Vagina (tissue), 2 donors: Measurements from ENCODE around the gene PARK7. TPM values are rescaled to one million over a fixed set of nuclear protein-coding genes. Genes with fewer than 3 reads are reported as not detected.

Experiments
- DNase-seq, 2 donors: peaks; one replicate each; pipeline ENCODE4 v3.0.0-alpha.2; 2017; ENCODE audit errors: extremely low spot score in 2 of 2
- H3K27ac ChIP-seq: fragments of 200-600 bp; sonication (generic); one replicate; pipeline ENCODE4 v1.5.1; 2019
- H3K27me3 ChIP-seq: fragments of 200-600 bp; sonication (generic); one replicate; pipeline ENCODE4 v1.5.1; 2019
- H3K36me3 ChIP-seq, 2 donors: fragments of 200-600 bp; sonication (generic); one replicate each; pipeline ENCODE4 v1.5.1; 2017 to 2019
- H3K4me1 ChIP-seq: fragments of 200-600 bp; sonication (generic); one replicate; pipeline ENCODE4 v1.5.1; 2019
- H3K4me3 ChIP-seq, 2 donors: fragments of 200-600 bp; sonication (generic); 1 replicate in 1 of 2; 2 replicates in 1 of 2; pipeline ENCODE4 v1.5.1; 2016 to 2019
- H3K9me3 ChIP-seq: fragments of 200-600 bp; sonication (generic); one replicate; pipeline ENCODE4 v1.5.1; 2019
- CTCF ChIP-seq, 3 experiments: fragments of 450-650 bp in 2 of 3; fragments of 200-600 bp in 1 of 3; sonication (generic) in 1 of 3; IDR thresholded peaks; one replicate each; pipeline ENCODE4 v1.5.1; 2017 to 2019; ENCODE audit warnings: antibody characterized with exemption in 3 of 3, mild to moderate bottlenecking in 2 of 3, moderate library complexity in 2 of 3
- POLR2A ChIP-seq, 2 donors: fragments of 450-650 bp; IDR thresholded peaks; one replicate each; pipeline ENCODE4 v1.6.1; 2017; ENCODE audit warnings: antibody characterized with exemption in 2 of 2, mild to moderate bottlenecking in 2 of 2, moderate library complexity in 2 of 2
- POLR2AphosphoS5 ChIP-seq, 2 donors: sonication (generic); formaldehyde crosslinking; IDR thresholded peaks; one replicate each; pipeline ENCODE4 v1.9.0; 2017; ENCODE audit warnings: antibody characterized with exemption in 2 of 2, mild to moderate bottlenecking in 2 of 2, low read depth in 1 of 2; ENCODE audit not compliant: insufficient read depth in 1 of 2
- intact Hi-C: fragments of 100-400 bp; cut with DNase I; formaldehyde crosslinking; loops from one replicate; pipeline ENCODE4 v1.15.1; 2023
- total RNA-seq: library from RNA; depleted of rRNA; stranded (reverse); fragments of >200 nt; gene quantifications from one replicate; pipeline ENCODE4 v1.2.3, GENCODE V29; 2016

Gene PARK7
- total RNA-seq, 1 donor from 2014 or later: 119 TPM

DNA sequence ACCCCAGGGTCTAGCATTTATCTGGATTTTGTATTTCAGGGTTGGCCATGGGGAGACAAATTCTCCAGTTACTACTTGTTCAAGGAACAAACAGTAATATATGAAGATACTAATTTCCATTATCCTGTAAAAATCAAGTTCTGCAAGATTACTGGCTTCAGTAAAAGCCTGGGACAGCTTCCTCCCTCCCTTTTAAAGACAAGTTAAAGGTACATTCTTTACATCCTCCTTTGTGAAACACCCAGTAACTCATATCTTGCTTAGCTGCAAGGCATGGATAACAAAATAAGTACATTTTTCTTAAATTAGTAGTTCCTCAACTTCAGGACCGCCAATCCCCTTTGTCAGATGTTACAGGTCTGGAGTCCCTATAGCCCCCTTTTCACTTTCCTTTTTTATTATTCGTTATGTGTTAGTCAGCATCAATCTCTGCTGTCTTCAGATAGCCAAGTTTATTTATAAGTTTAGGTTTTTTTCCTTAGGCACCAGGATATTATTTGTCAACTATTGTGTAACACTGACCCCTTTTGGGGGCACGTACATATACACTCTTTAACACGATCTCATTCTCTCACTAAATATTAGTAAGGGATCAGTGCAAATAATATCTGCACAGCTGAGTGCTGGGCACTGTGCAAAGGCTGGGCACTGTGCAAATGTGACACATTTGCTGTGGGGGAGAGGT, 54.8 kb downstream of the PARK7 start:
- Histone ChIP-seq H3K27ac (peak overlapping the region; percentile 28), H3K4me1 (peaks cover 58% of the 10 kb centered on the region), H3K4me3 (no peak overlapping the region), H3K36me3 (peaks cover 0 to 30% of the 10 kb centered on the region in 2 donors), H3K27me3 (no peaks in the 10 kb centered on the region), H3K9me3 (no peaks in the 10 kb centered on the region)
- intact Hi-C loops: no loop called here
- DNase-seq: no peak
- TF ChIP-seq POLR2AphosphoS5 (IDR thresholded peaks at IDR 0.05; ENCODE audit: insufficient read depth in 1 of 2, low read depth in 1 of 2): no peak

- TF ChIP-seq POLR2A (IDR thresholded peaks at IDR 0.05) (no peak), POLR2AphosphoS5 (IDR thresholded peaks at IDR 0.05; ENCODE audit: insufficient read depth in 1 of 2, low read depth in 1 of 2) (no peak), CTCF (IDR thresholded peaks at IDR 0.05) (no peak)
- peaks cover 0 to 25% of the 10 kb centered on the region in 2 donors for H3K36me3 ChIP-seq
- no peaks in the 10 kb centered on the region for H3K9me3 ChIP-seq
- H3K4me3 ChIP-seq: no peak overlapping the region
- H3K27ac ChIP-seq: peak overlapping the region; percentile 28
- intact Hi-C loops: no loop called here
- no peak for DNase-seq
- no peaks in the 10 kb centered on the region for H3K27me3 ChIP-seq
- H3K4me1 ChIP-seq: peaks cover 63% of the 10 kb centered on the region
These were observed 55.4 kb downstream of the PARK7 start for GRCh38 chr1:8016895-8017241.

GRCh38 chr1:8017495-8018197, 56.1 kb downstream of the PARK7 start:
- intact Hi-C loops: no loop called here
- Histone ChIP-seq H3K27me3 (no peaks in the 10 kb centered on the region), H3K27ac (peak overlapping the region; percentile 28), H3K4me1 (peaks cover 71% of the 10 kb centered on the region), H3K36me3 (peaks cover 0 to 17% of the 10 kb centered on the region in 2 donors), H3K9me3 (no peaks in the 10 kb centered on the region), H3K4me3 (no peak overlapping the region)
- TF ChIP-seq POLR2A (IDR thresholded peaks at IDR 0.05) (no peak), POLR2AphosphoS5 (IDR thresholded peaks at IDR 0.05; ENCODE audit: insufficient read depth in 1 of 2, low read depth in 1 of 2) (peak in 1 of 2 donors; percentile 74)
- peak in 1 of 2 donors; percentile 87 for DNase-seq

DNA sequence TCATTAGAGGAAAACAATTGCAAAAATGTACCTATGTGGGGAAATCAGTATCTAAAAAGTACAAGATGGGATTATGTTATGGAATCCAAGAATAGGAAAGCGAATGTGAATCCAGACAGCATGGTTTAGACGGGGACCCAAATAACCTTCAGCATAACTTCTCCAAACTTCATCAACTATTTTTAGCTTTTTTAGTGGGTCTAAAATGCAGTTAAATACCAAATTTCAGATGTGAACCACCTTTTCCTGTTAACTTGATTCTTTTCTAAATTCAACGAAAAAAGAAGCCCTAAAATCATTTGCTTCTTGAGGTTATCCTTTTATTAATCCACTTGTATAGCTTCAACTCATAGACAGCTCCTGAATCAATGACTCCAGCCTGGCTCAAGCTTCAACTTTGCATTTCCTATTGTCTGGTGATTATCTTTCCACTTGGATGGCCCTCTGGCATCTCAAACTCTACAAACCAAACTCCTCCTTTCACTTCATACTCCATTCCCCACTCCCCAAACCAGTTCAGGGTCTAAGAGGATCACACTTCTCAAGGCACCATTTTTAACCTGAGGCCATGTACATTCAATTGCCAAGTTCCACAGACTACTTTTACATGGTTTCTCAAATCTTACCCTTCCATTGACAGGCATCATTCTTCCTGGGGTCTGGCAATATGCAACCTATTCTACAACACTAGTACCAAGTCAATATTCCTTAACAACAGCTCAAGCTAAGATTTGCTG, 57.1 kb downstream of the PARK7 start:
- TF ChIP-seq POLR2A (IDR thresholded peaks at IDR 0.05) (no peak), POLR2AphosphoS5 (IDR thresholded peaks at IDR 0.05; ENCODE audit: insufficient read depth in 1 of 2, low read depth in 1 of 2) (no peak), CTCF (IDR thresholded peaks at IDR 0.05) (no peak)
- intact Hi-C loops: no loop called here
- peaks cover 81% of the 10 kb centered on the region for H3K4me1 ChIP-seq
- no peak overlapping the region for H3K4me3 ChIP-seq
- H3K27ac ChIP-seq: peak overlapping the region; percentile 25
- H3K36me3 ChIP-seq: peaks cover 0 to 7% of the 10 kb centered on the region in 2 donors
- H3K9me3 ChIP-seq: no peaks in the 10 kb centered on the region
- DNase-seq: no peak
- no peaks in the 10 kb centered on the region for H3K27me3 ChIP-seq

DNA sequence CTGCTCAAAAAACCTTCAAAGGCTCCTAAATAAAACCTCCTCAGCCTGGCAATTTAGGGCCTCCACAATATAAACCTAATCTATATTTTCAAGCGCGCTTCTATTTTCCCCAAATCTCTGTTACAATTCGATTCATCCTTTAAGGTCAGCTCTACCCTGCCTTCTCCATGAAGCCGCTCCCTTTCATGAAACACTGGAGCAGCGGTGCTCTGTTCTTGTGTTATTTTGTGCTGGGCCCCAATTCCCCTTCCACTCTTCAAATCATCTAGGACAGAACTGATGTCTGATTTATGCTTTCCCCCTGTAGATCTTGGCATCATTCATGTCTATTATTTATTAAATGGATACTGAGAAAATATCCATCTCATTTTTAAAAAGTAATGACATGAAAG, 57.7 kb downstream of the PARK7 start:
- Histone ChIP-seq H3K9me3 (no peaks in the 10 kb centered on the region), H3K4me1 (peaks cover 83% of the 10 kb centered on the region), H3K4me3 (no peak overlapping the region), H3K27ac (peak overlapping the region; percentile 33), H3K36me3 (peaks cover 0 to 1% of the 10 kb centered on the region in 2 donors), H3K27me3 (no peaks in the 10 kb centered on the region)
- peak in 1 of 2 donors; percentile 44 for DNase-seq
- intact Hi-C loops: no loop called here
- TF ChIP-seq POLR2A (IDR thresholded peaks at IDR 0.05): no peak
- no peak for TF ChIP-seq CTCF (IDR thresholded peaks at IDR 0.05)
- TF ChIP-seq POLR2AphosphoS5 (IDR thresholded peaks at IDR 0.05; ENCODE audit: insufficient read depth in 1 of 2, low read depth in 1 of 2): no peak
